ENCODE results near the gene APBA1. TPM values are rescaled to one million over a fixed set of nuclear protein-coding genes. Genes with fewer than 3 reads are reported as not detected.

Gene APBA1
- total and polyA plus RNA-seq, 2 of the 8 experiments (the other 6 are each of a cell fraction or from before 2014, with no cell fraction given), result 0.36 to 0.60 TPM

DNA sequence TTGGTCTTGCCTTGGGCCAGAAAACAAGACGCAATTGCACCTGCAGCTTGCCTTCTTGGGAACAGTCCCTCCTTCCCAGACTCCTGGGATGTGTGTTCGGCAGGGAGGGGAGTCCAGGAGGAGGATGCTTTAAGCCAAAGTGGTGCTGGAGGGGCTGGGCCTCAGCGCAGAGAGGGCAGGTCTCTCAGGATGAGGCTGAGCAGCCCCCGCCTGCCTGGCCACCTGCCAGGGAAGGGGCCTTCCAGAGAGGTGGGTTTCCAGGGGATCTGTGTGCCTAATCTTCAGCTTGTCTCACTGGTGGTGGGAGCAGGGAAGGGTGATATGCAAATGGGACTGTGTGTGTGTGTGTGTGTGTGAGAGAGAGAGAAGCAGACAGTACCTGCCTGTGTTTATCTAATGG lies 242.0 kb downstream of the APBA1 start:
- Histone ChIP-seq H3K4me1 (replicated peaks in 1 of 4; ENCODE audit: control insufficient read depth in 3 of 4, insufficient read depth in 4 of 4, low read length in 3 of 4) (no peaks in the 10 kb centered on the region), H4K8ac (ENCODE audit: extremely low read depth, insufficient read depth, low read length) (no peak overlapping the region), H3K27ac (ENCODE audit: low read depth, low read length) (no peak overlapping the region), H3K27me3 (replicated peaks in 1 of 4; ENCODE audit: control insufficient read depth in 3 of 4, extremely low read depth in 1 of 4, insufficient read depth in 3 of 4, low read length in 3 of 4) (no peaks in the 10 kb centered on the region), H3K14ac (ENCODE audit: insufficient read length) (no peak overlapping the region), H2BK15ac (ENCODE audit: low read length) (no peak overlapping the region), H3K9ac (replicated peaks in 1 of 4; ENCODE audit: extremely low read depth in 1 of 4, low read depth in 3 of 4, low read length in 3 of 4) (no peak overlapping the region), H2AFZ (ENCODE audit: low read length) (no peak overlapping the region), H2BK120ac (replicated peaks; ENCODE audit: low read depth, low read length) (no peak overlapping the region), H3K4ac (replicated peaks; ENCODE audit: insufficient read length, low read depth, low read length) (no peak overlapping the region), H2BK5ac (ENCODE audit: low read depth, low read length) (no peak overlapping the region), H4K91ac (replicated peaks; ENCODE audit: insufficient read length, low read length) (no peak overlapping the region), H3K79me1 (ENCODE audit: low read depth, low read length) (no peaks in the 10 kb centered on the region), H2BK20ac (ENCODE audit: low read length) (no peak overlapping the region), H3K23me2 (ENCODE audit: low read depth, low read length) (no peaks in the 10 kb centered on the region), H2AK5ac (ENCODE audit: low read depth, low read length) (no peak overlapping the region), H3K56ac (replicated peaks; ENCODE audit: insufficient read length, low read depth, low read length) (no peak overlapping the region), H2BK12ac (ENCODE audit: low read depth, low read length) (no peak overlapping the region), H3K23ac (ENCODE audit: insufficient read length) (no peak overlapping the region), H3K79me2 (ENCODE audit: control insufficient read depth in 1 of 2, insufficient read depth in 2 of 2, low read length in 2 of 2) (no peaks in the 10 kb centered on the region), H3K36me3 (ENCODE audit: control insufficient read depth in 2 of 4, insufficient read depth in 4 of 4, low read length in 3 of 4) (no peaks in the 10 kb centered on the region), H4K5ac (ENCODE audit: insufficient read length, low read depth, low read length) (no peak overlapping the region), H3K4me2 (ENCODE audit: insufficient read depth in 1 of 2, low read depth in 2 of 2, low read length in 2 of 2) (no peak overlapping the region), H4K20me1 (replicated peaks in 1 of 2; ENCODE audit: control insufficient read depth in 1 of 2, insufficient read depth in 2 of 2, low read length in 2 of 2) (no peaks in the 10 kb centered on the region), H3K9me3 (ENCODE audit: insufficient read depth in 2 of 2, low read depth in 1 of 2, low read length in 1 of 2) (peaks cover 2 to 4% of the 10 kb centered on the region in 2 experiments; a peak in 1 of 4 replicates), H3K4me3 (ENCODE audit: extremely low read depth in 1 of 4, insufficient read depth in 2 of 4, low read depth in 3 of 4, low read length in 4 of 4) (no peak overlapping the region), H3K18ac (ENCODE audit: extremely low read depth, low read length) (no peak overlapping the region)
- TF ChIP-seq, protein P1, sequence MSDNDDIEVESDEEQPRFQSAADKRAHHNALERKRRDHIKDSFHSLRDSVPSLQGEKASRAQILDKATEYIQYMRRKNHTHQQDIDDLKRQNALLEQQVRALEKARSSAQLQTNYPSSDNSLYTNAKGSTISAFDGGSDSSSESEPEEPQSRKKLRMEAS (IDR thresholded peaks at IDR 0.05), result no peak
- no peak for TF ChIP-seq CTBP2 (IDR thresholded peaks at IDR 0.05; ENCODE audit: borderline replicate concordance, insufficient read depth, insufficient read length, low read length)
- TF ChIP-seq TAF7 (optimal IDR thresholded peaks at IDR 0.05; ENCODE audit: borderline replicate concordance, low read depth, low read length), result no peak
- TF ChIP-seq TAF1 (IDR thresholded peaks at IDR 0.05; ENCODE audit: low read depth, low read length), result no peak
- TF ChIP-seq CBX8 (IDR thresholded peaks at IDR 0.05; ENCODE audit: borderline replicate concordance, low read depth, low read length), result no peak
- no peak for TF ChIP-seq SP1 (IDR thresholded peaks at IDR 0.05; ENCODE audit: low read depth, low read length)
- ChIA-PET POLR2A (ENCODE audit: partially characterized antibody) (interaction anchor here (1.0 kb wide), 1 partner anchor 8 kb away, joined by 3 read pairs; no protein-coding TSS in a partner anchor), CTCF (ENCODE audit: partially characterized antibody) (interaction anchor here (1.1 to 1.7 kb wide), 4 partner anchors 8 to 118 kb away, joined by 3 to 10 read pairs (median 5); no protein-coding TSS in a partner anchor)
- no peak for DNase-seq (ENCODE audit: low read depth in 1 of 2, low spot score in 2 of 2)
- no peak for FAIRE-seq
- WGBS, 2 experiments (ENCODE audit: extremely low coverage in 1 of 2, insufficient coverage in 1 of 2, insufficient read length in 1 of 2, insufficient replicate concordance in 2 of 2, low coverage in 1 of 2, low lambda C conversion rate in 2 of 2, missing lambda C conversion rate in 1 of 2), result 87% methylated on average over 4 of the region's 4 CpGs; no CpG with 5 or more reads in 1 of the 2 experiments

Measured in H1 (cell line).